ENCODE results near the gene MRPL14. TPM values are rescaled to one million over a fixed set of nuclear protein-coding genes. Genes with fewer than 3 reads are reported as not detected.

Gene MRPL14
- total and polyA plus RNA-seq, 10 of the 15 experiments (the other 5 are each of a cell fraction or from before 2014, with no cell fraction given) = 80.5 to 294 (median 122) TPM

DNA sequence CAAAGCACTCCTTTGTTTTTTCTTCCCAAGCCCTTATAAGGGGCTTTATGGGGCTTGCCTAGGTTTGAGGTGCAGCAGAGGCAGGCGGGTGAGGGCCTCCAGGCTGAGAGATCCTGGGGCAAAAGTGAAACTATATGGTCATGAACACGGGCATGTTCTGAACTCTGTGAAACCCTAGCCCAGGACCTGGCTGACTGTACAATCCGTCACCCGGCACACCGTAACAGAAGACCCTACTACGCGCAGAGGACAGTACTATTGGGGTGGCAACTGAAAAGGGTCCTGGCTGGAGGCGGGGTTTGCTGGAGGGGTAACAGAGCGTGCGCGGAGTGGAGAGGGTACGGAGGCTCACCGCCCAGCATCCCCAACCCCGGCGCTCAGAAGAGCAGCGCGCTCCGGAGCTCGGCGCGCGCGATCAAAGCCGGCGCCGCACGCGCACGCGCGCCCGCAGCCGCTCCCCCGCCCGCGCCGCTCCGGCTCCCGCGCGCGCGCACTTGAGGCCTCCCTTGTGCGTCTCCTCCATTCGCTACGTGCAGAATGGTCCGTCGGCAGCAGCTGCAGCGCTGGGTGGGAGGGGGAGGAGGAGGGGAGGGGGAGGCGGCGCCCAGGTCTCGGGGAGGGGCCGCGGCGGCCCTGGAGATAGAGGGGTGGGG lies 54.2 kb downstream of the MRPL14 start (continued):
- TF ChIP-seq TCF12 (IDR thresholded peaks at IDR 0.05; ENCODE audit: low read depth, low read length) = peak; percentile 74; the same call in 1 of the 2 replicates
- no peak for TF ChIP-seq MYC (IDR thresholded peaks at IDR 0.05; ENCODE audit: insufficient read depth, insufficient read length, insufficient replicate concordance, low read length, severe bottlenecking)
- TF ChIP-seq BRCA1 (IDR thresholded peaks at IDR 0.05; ENCODE audit: low read depth, low read length) = no peak
- TF ChIP-seq YBX1 (IDR thresholded peaks at IDR 0.05) = no peak
- no peak for TF ChIP-seq ZNF24 (IDR thresholded peaks at IDR 0.05)
- TF ChIP-seq TCF7 (IDR thresholded peaks at IDR 0.05; ENCODE audit: borderline replicate concordance) = no peak
- TF ChIP-seq, protein P1, sequence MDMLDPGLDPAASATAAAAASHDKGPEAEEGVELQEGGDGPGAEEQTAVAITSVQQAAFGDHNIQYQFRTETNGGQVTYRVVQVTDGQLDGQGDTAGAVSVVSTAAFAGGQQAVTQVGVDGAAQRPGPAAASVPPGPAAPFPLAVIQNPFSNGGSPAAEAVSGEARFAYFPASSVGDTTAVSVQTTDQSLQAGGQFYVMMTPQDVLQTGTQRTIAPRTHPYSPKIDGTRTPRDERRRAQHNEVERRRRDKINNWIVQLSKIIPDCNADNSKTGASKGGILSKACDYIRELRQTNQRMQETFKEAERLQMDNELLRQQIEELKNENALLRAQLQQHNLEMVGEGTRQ (IDR thresholded peaks at IDR 0.05; ENCODE audit: borderline replicate concordance, low read depth, low read length) = no peak
- TF ChIP-seq MEF2B (IDR thresholded peaks at IDR 0.05; ENCODE audit: partially characterized antibody, poor library complexity, severe bottlenecking) = peak; percentile 2
- TF ChIP-seq FOXK2 (IDR thresholded peaks at IDR 0.05) = no peak
- TF ChIP-seq, protein P2, sequence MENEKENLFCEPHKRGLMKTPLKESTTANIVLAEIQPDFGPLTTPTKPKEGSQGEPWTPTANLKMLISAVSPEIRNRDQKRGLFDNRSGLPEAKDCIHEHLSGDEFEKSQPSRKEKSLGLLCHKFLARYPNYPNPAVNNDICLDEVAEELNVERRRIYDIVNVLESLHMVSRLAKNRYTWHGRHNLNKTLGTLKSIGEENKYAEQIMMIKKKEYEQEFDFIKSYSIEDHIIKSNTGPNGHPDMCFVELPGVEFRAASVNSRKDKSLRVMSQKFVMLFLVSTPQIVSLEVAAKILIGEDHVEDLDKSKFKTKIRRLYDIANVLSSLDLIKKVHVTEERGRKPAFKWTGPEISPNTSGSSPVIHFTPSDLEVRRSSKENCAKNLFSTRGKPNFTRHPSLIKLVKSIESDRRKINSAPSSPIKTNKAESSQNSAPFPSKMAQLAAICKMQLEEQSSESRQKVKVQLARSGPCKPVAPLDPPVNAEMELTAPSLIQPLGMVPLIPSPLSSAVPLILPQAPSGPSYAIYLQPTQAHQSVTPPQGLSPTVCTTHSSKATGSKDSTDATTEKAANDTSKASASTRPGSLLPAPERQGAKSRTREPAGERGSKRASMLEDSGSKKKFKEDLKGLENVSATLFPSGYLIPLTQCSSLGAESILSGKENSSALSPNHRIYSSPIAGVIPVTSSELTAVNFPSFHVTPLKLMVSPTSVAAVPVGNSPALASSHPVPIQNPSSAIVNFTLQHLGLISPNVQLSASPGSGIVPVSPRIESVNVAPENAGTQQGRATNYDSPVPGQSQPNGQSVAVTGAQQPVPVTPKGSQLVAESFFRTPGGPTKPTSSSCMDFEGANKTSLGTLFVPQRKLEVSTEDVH (IDR thresholded peaks at IDR 0.05; ENCODE audit: low read depth, partially characterized antibody) = no peak
- no peak for TF ChIP-seq ZSCAN29 (IDR thresholded peaks at IDR 0.05)
- no peak for TF ChIP-seq KLF5 (IDR thresholded peaks at IDR 0.05; ENCODE audit: partially characterized antibody)
- 0 out of 2 replicates have a peak, but pooled peaks have one; percentile 28 for TF ChIP-seq LARP7 (IDR thresholded peaks at IDR 0.05)
- no peak for TF ChIP-seq CHD1 (IDR thresholded peaks at IDR 0.05; ENCODE audit: low read depth, low read length)
- TF ChIP-seq, protein P3, sequence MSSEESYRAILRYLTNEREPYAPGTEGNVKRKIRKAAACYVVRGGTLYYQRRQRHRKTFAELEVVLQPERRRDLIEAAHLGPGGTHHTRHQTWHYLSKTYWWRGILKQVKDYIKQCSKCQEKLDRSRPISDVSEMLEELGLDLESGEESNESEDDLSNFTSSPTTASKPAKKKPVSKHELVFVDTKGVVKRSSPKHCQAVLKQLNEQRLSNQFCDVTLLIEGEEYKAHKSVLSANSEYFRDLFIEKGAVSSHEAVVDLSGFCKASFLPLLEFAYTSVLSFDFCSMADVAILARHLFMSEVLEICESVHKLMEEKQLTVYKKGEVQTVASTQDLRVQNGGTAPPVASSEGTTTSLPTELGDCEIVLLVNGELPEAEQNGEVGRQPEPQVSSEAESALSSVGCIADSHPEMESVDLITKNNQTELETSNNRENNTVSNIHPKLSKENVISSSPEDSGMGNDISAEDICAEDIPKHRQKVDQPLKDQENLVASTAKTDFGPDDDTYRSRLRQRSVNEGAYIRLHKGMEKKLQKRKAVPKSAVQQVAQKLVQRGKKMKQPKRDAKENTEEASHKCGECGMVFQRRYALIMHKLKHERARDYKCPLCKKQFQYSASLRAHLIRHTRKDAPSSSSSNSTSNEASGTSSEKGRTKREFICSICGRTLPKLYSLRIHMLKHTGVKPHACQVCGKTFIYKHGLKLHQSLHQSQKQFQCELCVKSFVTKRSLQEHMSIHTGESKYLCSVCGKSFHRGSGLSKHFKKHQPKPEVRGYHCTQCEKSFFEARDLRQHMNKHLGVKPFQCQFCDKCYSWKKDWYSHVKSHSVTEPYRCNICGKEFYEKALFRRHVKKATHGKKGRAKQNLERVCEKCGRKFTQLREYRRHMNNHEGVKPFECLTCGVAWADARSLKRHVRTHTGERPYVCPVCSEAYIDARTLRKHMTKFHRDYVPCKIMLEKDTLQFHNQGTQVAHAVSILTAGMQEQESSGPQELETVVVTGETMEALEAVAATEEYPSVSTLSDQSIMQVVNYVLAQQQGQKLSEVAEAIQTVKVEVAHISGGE (CRISPR knock-in tag; IDR thresholded peaks at IDR 0.05) = no peak
- no peak for TF ChIP-seq RFX5 (IDR thresholded peaks at IDR 0.05; ENCODE audit: low read depth, low read length)
- no peak; a peak in 2 of 4 replicates for TF ChIP-seq IKZF2 (IDR thresholded peaks at IDR 0.05)
- no peak; the same call in 1 of the 2 replicates for TF ChIP-seq ZNF217 (IDR thresholded peaks at IDR 0.05)
- TF ChIP-seq, protein P4, sequence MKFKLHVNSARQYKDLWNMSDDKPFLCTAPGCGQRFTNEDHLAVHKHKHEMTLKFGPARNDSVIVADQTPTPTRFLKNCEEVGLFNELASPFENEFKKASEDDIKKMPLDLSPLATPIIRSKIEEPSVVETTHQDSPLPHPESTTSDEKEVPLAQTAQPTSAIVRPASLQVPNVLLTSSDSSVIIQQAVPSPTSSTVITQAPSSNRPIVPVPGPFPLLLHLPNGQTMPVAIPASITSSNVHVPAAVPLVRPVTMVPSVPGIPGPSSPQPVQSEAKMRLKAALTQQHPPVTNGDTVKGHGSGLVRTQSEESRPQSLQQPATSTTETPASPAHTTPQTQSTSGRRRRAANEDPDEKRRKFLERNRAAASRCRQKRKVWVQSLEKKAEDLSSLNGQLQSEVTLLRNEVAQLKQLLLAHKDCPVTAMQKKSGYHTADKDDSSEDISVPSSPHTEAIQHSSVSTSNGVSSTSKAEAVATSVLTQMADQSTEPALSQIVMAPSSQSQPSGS (IDR thresholded peaks at IDR 0.05; ENCODE audit: low read length) = no peak
- no peak for TF ChIP-seq FOXM1 (IDR thresholded peaks at IDR 0.05; ENCODE audit: low read depth, low read length)
- TF ChIP-seq NBN (IDR thresholded peaks at IDR 0.05) = peak; percentile 68; the same call in 1 of the 2 replicates
- TF ChIP-seq CBX3 (IDR thresholded peaks at IDR 0.05; ENCODE audit: borderline replicate concordance, low read depth) = no peak
- TF ChIP-seq CBX5 (IDR thresholded peaks at IDR 0.05; ENCODE audit: low read depth) = no peak
- TF ChIP-seq SP1 (IDR thresholded peaks at IDR 0.05; ENCODE audit: low read depth, low read length) = no peak

Data from GM12878 (cell line).